DND-41 (cell line): ENCODE results near the gene CALML3.

ENCODE experiments used
- ATAC-seq: fragments of 200-7000 bp; cut with Tn5 transposase; 3 replicates; pipeline ENCODE4 v1.9.1; 2021; ENCODE audit warnings: low read depth; ENCODE audit not compliant: insufficient read depth
- DNase-seq: peaks from one replicate; pipeline ENCODE4 v3.0.0-alpha.2; 2020
- H2AFZ ChIP-seq: 2 replicates; pipeline ENCODE4 v1.6.0; 2012; ENCODE audit warnings: low read depth, low read length
- H3K27ac ChIP-seq: 2 replicates; pipeline ENCODE4 v1.5.1; 2012; ENCODE audit warnings: low read length, inconsistent platforms
- H3K27me3 ChIP-seq: fragments of 200-600 bp; sonication (generic); 2 replicates; pipeline ENCODE4 v1.6.0; 2012; ENCODE audit warnings: low read length, mild to moderate bottlenecking, inconsistent platforms; ENCODE audit not compliant: insufficient read depth, poor library complexity
- H3K36me3 ChIP-seq: 2 replicates; pipeline ENCODE4 v1.5.1; 2012; ENCODE audit warnings: low read length, inconsistent platforms; ENCODE audit not compliant: insufficient read depth
- H3K4me1 ChIP-seq: 2 replicates; pipeline ENCODE4 v1.5.1; 2012; ENCODE audit warnings: mild to moderate bottlenecking, low read length; ENCODE audit not compliant: insufficient read depth
- H3K4me2 ChIP-seq: 2 replicates; pipeline ENCODE4 v1.6.0; 2012; ENCODE audit warnings: mild to moderate bottlenecking, moderate library complexity, low read length, inconsistent platforms; ENCODE audit not compliant: insufficient read depth
- H3K4me3 ChIP-seq, 2 experiments: fragments of 200-600 bp in 1 of 2; shearing (Covaris generic) in 1 of 2; 2 replicates each; pipeline ENCODE4 v1.5.1; 2012 to 2016; ENCODE audit warnings: inconsistent platforms in 2 of 2, low read length in 2 of 2, mild to moderate bottlenecking in 2 of 2, low read depth in 1 of 2, moderate library complexity in 1 of 2
- H3K79me2 ChIP-seq: 2 replicates; pipeline ENCODE4 v1.6.0; 2012; ENCODE audit warnings: low read length, inconsistent platforms; ENCODE audit not compliant: insufficient read depth
- H3K9ac ChIP-seq: 2 replicates; pipeline ENCODE4 v1.6.0; 2012; ENCODE audit warnings: low read depth, mild to moderate bottlenecking, inconsistent platforms, low read length, moderate library complexity
- H3K9me3 ChIP-seq: 2 replicates; pipeline ENCODE4 v1.5.1; 2012; ENCODE audit warnings: low read length, moderate library complexity, mild to moderate bottlenecking, inconsistent platforms; ENCODE audit not compliant: insufficient read depth, severe bottlenecking
- H4K20me1 ChIP-seq: 2 replicates; pipeline ENCODE4 v1.6.0; 2012; ENCODE audit warnings: low read length; ENCODE audit not compliant: insufficient read depth
- EZH2 ChIP-seq: IDR thresholded peaks from 3 replicates; pipeline ENCODE4 v1.6.1; 2012; ENCODE audit warnings: borderline replicate concordance, low read depth, mild to moderate bottlenecking, moderate library complexity, low read length, inconsistent platforms; ENCODE audit not compliant: severe bottlenecking
- TF ChIP-seq, protein P1 (sequence below): IDR thresholded peaks from 2 replicates; pipeline ENCODE4 v1.5.1; 2012; ENCODE audit warnings: borderline replicate concordance, low read length, moderate library complexity, mild to moderate bottlenecking; ENCODE audit not compliant: poor library complexity, severe bottlenecking; ENCODE audit errors: extremely low read depth

The CALML3 gene

DNA sequence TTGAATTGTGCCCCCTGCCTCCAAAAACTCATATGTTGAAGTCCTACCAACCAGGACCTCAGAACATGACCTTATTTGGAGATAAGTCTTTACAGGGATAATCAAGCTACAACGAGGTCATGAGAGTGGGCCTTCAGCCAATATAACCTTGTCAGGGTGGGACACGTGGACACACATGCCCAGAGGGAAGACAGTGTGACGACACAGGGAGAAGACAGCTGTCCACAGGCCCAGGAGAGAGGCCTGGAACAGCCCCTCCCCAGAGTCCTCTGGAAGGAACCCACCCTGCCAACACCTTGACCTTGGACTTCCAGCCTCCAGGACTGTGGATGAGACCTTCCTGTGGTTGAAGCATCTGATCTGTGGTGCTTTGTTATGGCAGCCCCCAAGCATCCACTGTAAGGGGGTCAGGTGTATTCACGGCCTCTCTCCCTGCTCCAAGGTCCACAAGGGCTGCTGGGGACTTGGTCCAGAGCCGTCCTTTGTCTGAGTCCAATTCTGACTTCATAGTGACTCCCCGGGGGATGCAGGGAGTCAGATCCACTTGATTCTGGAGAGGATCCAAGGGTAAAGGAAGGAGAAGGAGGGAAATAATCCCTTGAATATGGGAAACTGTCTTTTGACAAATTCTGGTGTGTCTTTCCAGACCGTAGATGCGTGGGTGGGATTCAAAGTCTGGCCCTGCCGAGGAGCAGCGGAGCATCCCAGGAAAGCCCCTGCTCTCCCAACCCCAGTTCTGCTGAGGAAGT, 7.0 kb downstream of the CALML3 start:
- no peak for ATAC-seq
- no peak for DNase-seq
- Histone ChIP-seq H3K79me2 (no peaks in the 10 kb centered on the region), H3K27me3 (peaks cover 8% of the 10 kb centered on the region), H3K4me2 (no peak overlapping the region), H3K9ac (no peak overlapping the region), H3K4me1 (no peaks in the 10 kb centered on the region), H4K20me1 (0 out of 2 replicates have a peak, but pooled peaks cover 2% of the 10 kb centered on the region), H3K27ac (no peak overlapping the region), H3K9me3 (no peaks in the 10 kb centered on the region), H2AFZ (no peak overlapping the region), H3K4me3 (no peak overlapping the region), H3K36me3 (no peaks in the 10 kb centered on the region)
- TF ChIP-seq, protein P1, sequence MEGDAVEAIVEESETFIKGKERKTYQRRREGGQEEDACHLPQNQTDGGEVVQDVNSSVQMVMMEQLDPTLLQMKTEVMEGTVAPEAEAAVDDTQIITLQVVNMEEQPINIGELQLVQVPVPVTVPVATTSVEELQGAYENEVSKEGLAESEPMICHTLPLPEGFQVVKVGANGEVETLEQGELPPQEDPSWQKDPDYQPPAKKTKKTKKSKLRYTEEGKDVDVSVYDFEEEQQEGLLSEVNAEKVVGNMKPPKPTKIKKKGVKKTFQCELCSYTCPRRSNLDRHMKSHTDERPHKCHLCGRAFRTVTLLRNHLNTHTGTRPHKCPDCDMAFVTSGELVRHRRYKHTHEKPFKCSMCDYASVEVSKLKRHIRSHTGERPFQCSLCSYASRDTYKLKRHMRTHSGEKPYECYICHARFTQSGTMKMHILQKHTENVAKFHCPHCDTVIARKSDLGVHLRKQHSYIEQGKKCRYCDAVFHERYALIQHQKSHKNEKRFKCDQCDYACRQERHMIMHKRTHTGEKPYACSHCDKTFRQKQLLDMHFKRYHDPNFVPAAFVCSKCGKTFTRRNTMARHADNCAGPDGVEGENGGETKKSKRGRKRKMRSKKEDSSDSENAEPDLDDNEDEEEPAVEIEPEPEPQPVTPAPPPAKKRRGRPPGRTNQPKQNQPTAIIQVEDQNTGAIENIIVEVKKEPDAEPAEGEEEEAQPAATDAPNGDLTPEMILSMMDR: no peak
- TF ChIP-seq EZH2: no peak

DNA sequence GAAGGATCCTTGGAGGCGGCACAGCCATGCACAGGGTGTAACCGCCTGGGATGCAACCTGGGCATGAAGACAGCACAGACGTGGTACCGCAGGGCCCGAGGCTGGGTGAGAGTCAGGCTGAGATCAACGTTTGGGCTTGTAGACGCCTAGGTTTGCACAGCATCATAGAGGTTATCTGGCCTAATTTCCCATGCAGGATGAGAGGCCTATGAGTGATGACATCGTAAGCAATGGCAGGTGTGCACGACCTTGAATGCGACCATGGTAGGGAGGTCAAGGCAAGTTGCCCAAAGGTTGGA, 7.5 kb downstream of the CALML3 start:
- Histone ChIP-seq H3K4me2 (no peak overlapping the region), H3K9ac (no peak overlapping the region), H3K4me3 (no peak overlapping the region), H3K79me2 (no peaks in the 10 kb centered on the region), H3K36me3 (no peaks in the 10 kb centered on the region), H3K27ac (no peak overlapping the region), H3K9me3 (no peaks in the 10 kb centered on the region), H4K20me1 (0 out of 2 replicates have a peak, but pooled peaks cover 2% of the 10 kb centered on the region), H3K27me3 (peaks cover 7% of the 10 kb centered on the region), H2AFZ (no peak overlapping the region), H3K4me1 (no peaks in the 10 kb centered on the region)
- TF ChIP-seq, protein P1: no peak
- no peak for TF ChIP-seq EZH2
- DNase-seq (no peak), ATAC-seq (no peak)

DNA sequence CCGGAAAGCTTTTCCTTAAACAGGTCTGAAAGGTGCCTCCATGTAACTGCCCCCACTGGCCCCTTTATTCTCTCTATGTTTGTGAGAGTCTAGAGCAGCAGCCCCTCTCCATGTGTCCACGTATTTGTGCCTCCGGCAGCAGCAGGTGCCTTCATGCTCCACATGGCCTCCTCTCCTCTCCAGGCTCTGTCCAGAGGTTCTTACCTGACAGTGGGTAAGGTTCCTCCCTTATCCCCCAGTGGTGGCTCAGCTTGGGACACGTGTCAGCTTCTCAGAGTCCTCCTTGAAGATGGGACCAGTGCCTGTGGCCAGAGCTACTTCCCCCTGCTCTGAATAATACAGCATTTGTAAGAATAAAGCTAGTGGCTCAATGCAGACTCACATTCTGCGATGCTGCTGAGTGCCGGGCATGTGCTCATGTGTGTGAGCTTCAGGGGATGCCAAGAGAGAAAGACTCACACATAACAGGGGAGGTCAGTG, 7.9 kb downstream of the CALML3 start:
- H3K27ac ChIP-seq: no peak overlapping the region
- H2AFZ ChIP-seq: no peak overlapping the region
- no peak overlapping the region for H3K4me2 ChIP-seq

More for the DNA sequence above, 7.9 kb downstream of the CALML3 start:
- no peaks in the 10 kb centered on the region for H3K36me3 ChIP-seq
- H3K4me3 ChIP-seq: no peak overlapping the region
- DNase-seq (no peak), ATAC-seq (no peak)
- no peaks in the 10 kb centered on the region for H3K9me3 ChIP-seq
- H3K27me3 ChIP-seq: peaks cover 7% of the 10 kb centered on the region
- no peak overlapping the region for H3K9ac ChIP-seq
- TF ChIP-seq EZH2: no peak
- TF ChIP-seq, protein P1: no peak
- H4K20me1 ChIP-seq: 0 out of 2 replicates have a peak, but pooled peaks cover 2% of the 10 kb centered on the region
- H3K4me1 ChIP-seq: no peaks in the 10 kb centered on the region
- no peaks in the 10 kb centered on the region for H3K79me2 ChIP-seq
